HCT116 (cell line): ENCODE results near the gene AP5S1. TPM values are rescaled to one million over a fixed set of nuclear protein-coding genes. Genes with fewer than 3 reads are reported as not detected.
A peak's percentile ranks its signal among the peaks of the same experiment; 100 is the strongest.

ENCODE experiments used
- ATAC-seq: fragments of 200-7000 bp; cut with Tn5 transposase; 2 replicates; pipeline ENCODE4 v1.9.1; 2020; ENCODE audit warnings: mild to moderate bottlenecking, moderate library complexity
- BruUV-seq: library from RNA; stranded (reverse); fragments of 400-500 nt; replicated peaks from 2 replicates; lab custom pipeline; 2021; lab: Mats Ljungman, UMichigan
- CTCF ChIA-PET: fragments of 300-600 bp; sonication (Branson Sonifier 250); formaldehyde crosslinking; loops from one replicate; lab custom pipeline; 2021; ENCODE audit warnings: antibody characterized with exemption; lab: Charles Lee
- POLR2A ChIA-PET: fragments of 300-600, 350-600 bp; sonication (Branson Sonifier 250); formaldehyde crosslinking; loops from one replicate; lab custom pipeline; 2021; ENCODE audit warnings: antibody characterized with exemption; lab: Charles Lee
- RAD21 ChIA-PET, 2 experiments: fragments of 300-600 bp; sonication (Branson Sonifier 250); formaldehyde crosslinking; loops; one replicate each; lab custom pipeline; 2023; ENCODE audit warnings: low total read pairs in 2 of 2; ENCODE audit not compliant: uncharacterized antibody in 2 of 2, unreplicated experiment in 2 of 2, low non-redundant PET in 1 of 2; lab: Charles Lee
- DNase-seq: peaks from one replicate; pipeline ENCODE4 v3.0.0-alpha.2; 2010; ENCODE audit warnings: low read depth, low spot score
- H2AFZ ChIP-seq: fragments of 200-600 bp; shearing (Covaris generic), sonication (generic); 2 replicates; pipeline ENCODE4 v1.6.1; 2017; ENCODE audit warnings: low read depth, mixed run types, mixed read lengths, antibody characterized with exemption, low read length; ENCODE audit not compliant: poor library complexity, severe bottlenecking
- H3K27ac ChIP-seq: 2 replicates; pipeline ENCODE4 v1.5.1; 2012; ENCODE audit warnings: low read depth, low read length
- H3K27me3 ChIP-seq: fragments of 200-600 bp; sonication (generic); 2 replicates; pipeline ENCODE4 v1.6.1; 2016; ENCODE audit warnings: mixed run types, low read length, mixed read lengths; ENCODE audit not compliant: insufficient read depth
- H3K36me3 ChIP-seq, 2 experiments: fragments of 200-500 bp in 1 of 2; fragments of 200-600 bp in 1 of 2; sonication (Bioruptor generic) in 1 of 2; sonication (generic) in 1 of 2; 2 replicates each; pipeline versions ENCODE4 v1.5.1 to v1.6.1; 2014 to 2016; ENCODE audit warnings: low read length in 2 of 2, inconsistent platforms in 1 of 2, mixed read lengths in 1 of 2, mixed run types in 1 of 2; ENCODE audit not compliant: insufficient read depth in 2 of 2, control insufficient read depth in 1 of 2
- H3K4me1 ChIP-seq, 2 experiments: fragments of 200-600 bp in 1 of 2; sonication (generic) in 1 of 2; 2 replicates each; pipeline versions ENCODE4 v1.5.1 to v1.6.1; 2012 to 2017; ENCODE audit warnings: low read length in 2 of 2, inconsistent platforms in 1 of 2, mild to moderate bottlenecking in 1 of 2, mixed read lengths in 1 of 2, mixed run types in 1 of 2, moderate library complexity in 1 of 2; ENCODE audit not compliant: insufficient read depth in 2 of 2, control insufficient read depth in 1 of 2
- H3K4me2 ChIP-seq: fragments of 200-600 bp; sonication (generic); 2 replicates; pipeline ENCODE4 v1.6.1; 2017; ENCODE audit warnings: mixed run types, low read length, mixed read lengths
- H3K4me3 ChIP-seq, 2 experiments: fragments of 200-600 bp in 1 of 2; sonication (generic) in 1 of 2; replicated peaks in 1 of 2; 2 replicates each; pipeline ENCODE4 v1.5.1; 2011 to 2016; ENCODE audit warnings: low read length in 2 of 2, control low read depth in 1 of 2, low read depth in 1 of 2, mild to moderate bottlenecking in 1 of 2, mixed read lengths in 1 of 2, mixed run types in 1 of 2
- H3K79me2 ChIP-seq: fragments of 200-600 bp; sonication (generic); 2 replicates; pipeline ENCODE4 v1.6.1; 2017; ENCODE audit warnings: mild to moderate bottlenecking, mixed run types, low read length, moderate library complexity, mixed read lengths; ENCODE audit not compliant: insufficient read depth
- H3K9ac ChIP-seq: fragments of 200-600 bp; sonication (generic); 2 replicates; pipeline ENCODE4 v1.6.1; 2016; ENCODE audit warnings: low read length, mixed read lengths
- H3K9me2 ChIP-seq: fragments of 200-600 bp; sonication (generic), shearing (Covaris generic); 2 replicates; pipeline ENCODE4 v1.6.1; 2017; ENCODE audit warnings: mixed run types, mild to moderate bottlenecking, moderate library complexity; ENCODE audit not compliant: insufficient read depth
- H3K9me3 ChIP-seq, 2 experiments: fragments of 200-500 bp in 1 of 2; fragments of 200-600 bp in 1 of 2; sonication (Bioruptor generic) in 1 of 2; sonication (generic) in 1 of 2; 2 replicates each; pipeline ENCODE4 v1.6.1; 2014 to 2017; ENCODE audit warnings: low read length in 2 of 2, mixed read lengths in 2 of 2, inconsistent platforms in 1 of 2, low read depth in 1 of 2, mild to moderate bottlenecking in 1 of 2, mixed run types in 1 of 2, moderate library complexity in 1 of 2; ENCODE audit not compliant: control insufficient read depth in 1 of 2, insufficient read depth in 1 of 2
- H4K20me1 ChIP-seq: fragments of 200-600 bp; sonication (generic), shearing (Covaris generic); 2 replicates; pipeline ENCODE4 v1.6.1; 2017; ENCODE audit warnings: mixed run types, mild to moderate bottlenecking, moderate library complexity; ENCODE audit not compliant: insufficient read depth
- EZH2 ChIP-seq: fragments of 200-600 bp; sonication (generic); IDR thresholded peaks from 2 replicates; pipeline ENCODE4 v1.6.1; 2017; ENCODE audit warnings: antibody characterized with exemption, mixed run types
- JUND ChIP-seq: IDR thresholded peaks from 2 replicates; pipeline ENCODE4 v1.6.1; 2012
- SIN3A ChIP-seq: IDR thresholded peaks from 2 replicates; pipeline ENCODE4 v1.6.1; 2012; ENCODE audit warnings: low read depth
- SP1 ChIP-seq: IDR thresholded peaks from 2 replicates; pipeline ENCODE4 v1.6.1; 2012; ENCODE audit warnings: low read depth
- ZFX ChIP-seq: fragments of 450-650 bp; IDR thresholded peaks from 2 replicates; pipeline ENCODE4 v1.6.1; 2017
- intact Hi-C: fragments of 100-400 bp; cut with micrococcal nuclease; formaldehyde crosslinking; loops from 2 replicates; pipeline ENCODE4 v1.10.0; 2022
- total RNA-seq: library from RNA; stranded (reverse); gene quantifications from one replicate; pipeline ENCODE4 v1.2.1, GENCODE V29; 2021; ENCODE audit not compliant: unreplicated experiment
- TF ChIP-seq, protein P1 (sequence below): IDR thresholded peaks from 2 replicates; pipeline ENCODE4 v1.6.1; 2012; ENCODE audit warnings: low read depth
- TF ChIP-seq, protein P2 (sequence below): IDR thresholded peaks from 2 replicates; pipeline ENCODE4 v1.6.1; 2012

The AP5S1 gene
- total RNA-seq, 1 experiment from 2014 or later, result 12.1 TPM

DNA sequence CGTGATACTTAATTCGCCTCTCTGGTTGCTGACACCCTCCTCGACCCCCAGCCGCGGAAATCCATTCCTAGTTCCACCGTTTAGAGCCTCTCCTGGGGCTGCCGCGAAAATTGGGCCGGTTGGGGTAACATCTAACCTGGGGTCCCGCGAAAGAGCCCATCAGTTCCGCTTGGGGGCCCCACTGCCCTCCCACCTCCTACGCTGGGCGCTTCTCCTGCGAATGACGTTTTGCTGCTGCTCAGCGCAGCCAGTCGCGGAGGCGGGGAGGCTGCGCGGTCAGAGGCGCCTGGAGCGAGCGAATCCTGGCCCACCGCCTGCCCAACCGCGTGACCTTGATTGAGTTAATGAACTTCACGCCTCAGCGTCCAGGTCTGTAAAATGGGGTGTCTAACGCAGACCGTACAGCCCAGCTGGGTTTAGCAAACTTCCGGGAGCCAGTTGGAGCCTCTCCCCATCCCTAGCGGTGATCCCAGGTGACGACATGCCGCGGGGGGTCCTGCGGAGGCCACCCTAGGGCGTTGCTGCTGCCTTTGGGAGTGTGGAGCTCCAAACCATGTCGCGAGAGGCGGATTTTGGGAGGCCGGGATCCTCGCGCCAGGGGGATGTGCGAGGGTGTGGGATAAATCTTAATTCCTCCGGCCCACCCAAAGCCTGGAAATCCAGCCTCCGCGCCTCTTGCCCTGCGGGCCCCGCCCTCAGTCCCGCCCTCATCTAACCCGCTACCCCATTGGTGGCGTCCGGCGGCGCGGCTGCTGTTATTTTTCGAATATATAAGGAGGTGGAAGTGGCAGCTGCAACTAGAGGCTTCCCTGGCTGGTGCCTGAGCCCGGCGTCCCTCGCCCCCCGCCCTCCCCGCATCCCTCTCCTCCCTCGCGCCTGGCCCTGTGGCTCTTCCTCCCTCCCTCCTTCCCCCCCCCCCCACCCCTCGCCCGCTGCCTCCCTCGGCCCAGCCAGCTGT is 24.6 kb upstream of the AP5S1 start, which contains the start of gene CDC25B (continued):
- TF ChIP-seq, protein P1, sequence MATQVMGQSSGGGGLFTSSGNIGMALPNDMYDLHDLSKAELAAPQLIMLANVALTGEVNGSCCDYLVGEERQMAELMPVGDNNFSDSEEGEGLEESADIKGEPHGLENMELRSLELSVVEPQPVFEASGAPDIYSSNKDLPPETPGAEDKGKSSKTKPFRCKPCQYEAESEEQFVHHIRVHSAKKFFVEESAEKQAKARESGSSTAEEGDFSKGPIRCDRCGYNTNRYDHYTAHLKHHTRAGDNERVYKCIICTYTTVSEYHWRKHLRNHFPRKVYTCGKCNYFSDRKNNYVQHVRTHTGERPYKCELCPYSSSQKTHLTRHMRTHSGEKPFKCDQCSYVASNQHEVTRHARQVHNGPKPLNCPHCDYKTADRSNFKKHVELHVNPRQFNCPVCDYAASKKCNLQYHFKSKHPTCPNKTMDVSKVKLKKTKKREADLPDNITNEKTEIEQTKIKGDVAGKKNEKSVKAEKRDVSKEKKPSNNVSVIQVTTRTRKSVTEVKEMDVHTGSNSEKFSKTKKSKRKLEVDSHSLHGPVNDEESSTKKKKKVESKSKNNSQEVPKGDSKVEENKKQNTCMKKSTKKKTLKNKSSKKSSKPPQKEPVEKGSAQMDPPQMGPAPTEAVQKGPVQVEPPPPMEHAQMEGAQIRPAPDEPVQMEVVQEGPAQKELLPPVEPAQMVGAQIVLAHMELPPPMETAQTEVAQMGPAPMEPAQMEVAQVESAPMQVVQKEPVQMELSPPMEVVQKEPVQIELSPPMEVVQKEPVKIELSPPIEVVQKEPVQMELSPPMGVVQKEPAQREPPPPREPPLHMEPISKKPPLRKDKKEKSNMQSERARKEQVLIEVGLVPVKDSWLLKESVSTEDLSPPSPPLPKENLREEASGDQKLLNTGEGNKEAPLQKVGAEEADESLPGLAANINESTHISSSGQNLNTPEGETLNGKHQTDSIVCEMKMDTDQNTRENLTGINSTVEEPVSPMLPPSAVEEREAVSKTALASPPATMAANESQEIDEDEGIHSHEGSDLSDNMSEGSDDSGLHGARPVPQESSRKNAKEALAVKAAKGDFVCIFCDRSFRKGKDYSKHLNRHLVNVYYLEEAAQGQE, result no peak
- TF ChIP-seq JUND (no peak), EZH2 (no peak), SP1 (peak; percentile 52)
- TF ChIP-seq, protein P2, sequence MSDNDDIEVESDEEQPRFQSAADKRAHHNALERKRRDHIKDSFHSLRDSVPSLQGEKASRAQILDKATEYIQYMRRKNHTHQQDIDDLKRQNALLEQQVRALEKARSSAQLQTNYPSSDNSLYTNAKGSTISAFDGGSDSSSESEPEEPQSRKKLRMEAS, result peak; percentile 57; the same call in 1 of the 2 replicates

DNA sequence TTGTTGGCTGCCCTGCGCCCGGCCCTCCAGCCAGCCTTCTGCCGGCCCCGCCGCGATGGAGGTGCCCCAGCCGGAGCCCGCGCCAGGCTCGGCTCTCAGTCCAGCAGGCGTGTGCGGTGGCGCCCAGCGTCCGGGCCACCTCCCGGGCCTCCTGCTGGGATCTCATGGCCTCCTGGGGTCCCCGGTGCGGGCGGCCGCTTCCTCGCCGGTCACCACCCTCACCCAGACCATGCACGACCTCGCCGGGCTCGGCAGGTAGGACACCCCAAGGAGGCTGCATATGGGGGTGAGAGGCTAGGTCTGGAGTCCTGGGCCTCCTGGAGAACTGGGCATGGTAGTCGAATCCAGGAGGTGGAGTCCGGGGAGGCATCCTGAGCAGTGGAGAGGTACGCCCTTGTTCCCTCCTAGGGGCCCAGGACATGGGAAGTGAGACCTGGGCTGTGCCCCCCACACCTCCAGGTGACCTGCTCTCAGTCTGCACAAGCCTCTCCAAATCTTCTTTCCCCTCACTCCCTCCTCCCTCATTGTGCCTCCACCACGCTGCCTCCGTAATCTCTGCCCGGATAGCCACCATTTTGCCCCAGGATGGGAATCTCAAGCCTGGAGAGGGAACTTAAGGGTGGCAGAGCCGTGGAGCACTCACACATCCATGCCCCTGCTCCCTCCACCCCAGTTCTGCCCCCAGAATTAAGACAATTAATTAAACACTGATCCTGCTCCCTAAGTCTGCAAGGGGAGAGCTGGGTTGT is 23.7 kb upstream of the AP5S1 start:
- Histone ChIP-seq H2AFZ (no peak overlapping the region), H3K9me3 (no peaks in the 10 kb centered on the region), H3K27me3 (no peaks in the 10 kb centered on the region), H3K9me2 (no peaks in the 10 kb centered on the region), H3K27ac (peak overlapping the region; percentile 97), H3K4me1 (peaks cover 25 to 57% of the 10 kb centered on the region in 2 experiments), H3K79me2 (peaks cover 53% of the 10 kb centered on the region), H3K4me3 (peak overlapping the region; percentile 66 to 80), H3K36me3 (peaks cover 18 to 37% of the 10 kb centered on the region in 2 experiments; a peak in 3 of 4 replicates), H3K9ac (peak overlapping the region; percentile 95), H4K20me1 (no peaks in the 10 kb centered on the region), H3K4me2 (peak overlapping the region; percentile 94)
- peak; percentile 13 for ATAC-seq
- TF ChIP-seq ZFX (peak; percentile 26; the same call in 1 of the 2 replicates), SIN3A (no peak)
- ChIA-PET POLR2A (interaction anchor here (1.1 to 2.5 kb wide), 3 partner anchors 16 to 24 kb away, joined by 5 to 14 read pairs (median 12); partner anchors contain the start of gene AP5S1), CTCF (interaction anchor here (0.7 to 1.9 kb wide), 6 partner anchors 8 to 58 kb away, joined by 3 to 9 read pairs (median 4); partner anchors contain the start of gene CENPB), RAD21 (interaction anchor here in 1 of 2 experiments (0.6 to 0.8 kb wide), 2 partner anchors 15 to 22 kb away, joined by 3 read pairs; no protein-coding TSS in a partner anchor)
- intact Hi-C loops, result no loop called here
- no peak for DNase-seq
- BruUV-seq, result no TSS peak
